ENCODE measurements around the gene YY1.

YY1 gene

DNA sequence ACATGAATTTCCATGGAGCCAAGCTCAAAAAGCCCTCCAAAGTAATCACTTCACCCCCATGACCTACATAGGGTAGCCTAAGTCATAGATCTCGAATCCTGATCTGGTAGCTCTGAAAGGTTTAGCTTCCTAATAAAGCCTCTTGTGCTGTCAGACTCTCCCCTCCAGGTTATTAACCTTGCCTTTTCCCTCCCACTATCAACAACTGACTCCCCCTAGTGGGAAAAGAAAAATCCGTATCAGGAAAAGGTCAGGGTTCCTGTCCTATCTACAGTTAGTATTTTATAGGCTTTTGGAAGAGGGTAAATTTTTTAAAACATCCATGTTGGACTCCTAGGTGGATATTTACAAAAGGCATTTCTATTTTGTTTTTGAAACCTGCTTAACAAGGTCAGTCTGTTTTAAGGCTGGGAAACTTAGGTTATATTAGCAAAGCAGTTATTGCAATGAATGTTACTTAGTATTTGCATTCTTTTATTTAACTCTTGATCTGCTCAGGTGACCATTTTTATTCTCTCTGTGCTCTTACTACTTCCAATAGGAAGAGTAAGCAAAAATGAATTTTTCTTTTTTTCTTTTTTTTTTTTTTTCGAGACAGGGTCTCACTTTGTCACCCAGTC is 8.0 kb downstream of the YY1 start (continued):
- TF ChIP-seq PPARA (CRISPR knock-in tag; IDR thresholded peaks at IDR 0.05; ENCODE audit: borderline replicate concordance) (no peak), ZFP3 (CRISPR knock-in tag; IDR thresholded peaks at IDR 0.05) (no peak), GLIS3 (CRISPR knock-in tag; IDR thresholded peaks at IDR 0.05) (no peak), RARB (CRISPR knock-in tag; IDR thresholded peaks at IDR 0.05) (no peak)
- TF ChIP-seq, protein P1, sequence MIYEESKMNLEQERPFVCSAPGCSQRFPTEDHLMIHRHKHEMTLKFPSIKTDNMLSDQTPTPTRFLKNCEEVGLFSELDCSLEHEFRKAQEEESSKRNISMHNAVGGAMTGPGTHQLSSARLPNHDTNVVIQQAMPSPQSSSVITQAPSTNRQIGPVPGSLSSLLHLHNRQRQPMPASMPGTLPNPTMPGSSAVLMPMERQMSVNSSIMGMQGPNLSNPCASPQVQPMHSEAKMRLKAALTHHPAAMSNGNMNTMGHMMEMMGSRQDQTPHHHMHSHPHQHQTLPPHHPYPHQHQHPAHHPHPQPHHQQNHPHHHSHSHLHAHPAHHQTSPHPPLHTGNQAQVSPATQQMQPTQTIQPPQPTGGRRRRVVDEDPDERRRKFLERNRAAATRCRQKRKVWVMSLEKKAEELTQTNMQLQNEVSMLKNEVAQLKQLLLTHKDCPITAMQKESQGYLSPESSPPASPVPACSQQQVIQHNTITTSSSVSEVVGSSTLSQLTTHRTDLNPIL (CRISPR knock-in tag; IDR thresholded peaks at IDR 0.05; ENCODE audit: low read depth): no peak

DNA sequence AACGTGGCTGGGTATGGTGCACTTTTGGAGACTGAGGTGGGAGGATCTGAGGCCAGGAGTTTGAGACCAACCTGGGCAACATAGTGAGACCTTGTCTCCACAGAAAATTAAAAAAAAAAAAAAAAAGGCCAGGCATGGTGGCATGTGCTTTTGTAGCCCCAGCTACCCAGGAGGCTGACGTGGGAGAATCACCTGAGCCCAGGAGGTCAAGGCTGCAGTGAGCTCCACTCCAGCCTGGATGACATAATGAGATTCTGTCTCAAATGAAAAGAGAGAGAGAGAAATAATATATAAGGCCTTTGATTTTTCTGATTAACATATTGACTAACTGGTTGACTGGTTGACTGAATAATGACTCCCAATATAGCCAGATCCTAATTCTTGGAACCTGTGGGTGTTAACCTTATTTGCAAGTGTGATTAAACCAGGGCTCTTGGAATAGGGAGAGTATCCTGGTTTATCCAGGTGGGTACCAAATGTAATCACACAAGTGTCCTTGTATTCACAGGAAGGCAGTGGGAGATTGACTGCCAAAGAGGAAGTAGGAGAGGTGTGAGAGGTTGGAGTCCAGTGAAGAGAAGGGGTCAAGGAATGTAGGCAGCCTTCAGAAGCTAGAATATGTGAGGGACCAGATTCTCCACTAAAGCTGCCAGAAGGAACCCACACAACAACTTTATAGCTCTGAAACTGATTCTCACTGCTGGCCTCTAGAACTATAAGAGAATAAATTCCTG is 12.0 kb downstream of the YY1 start:
- TF ChIP-seq CSDC2 (CRISPR knock-in tag; IDR thresholded peaks at IDR 0.05) (no peak), ZNF565 (CRISPR knock-in tag; conservative IDR thresholded peaks at IDR 0.05; ENCODE audit: low read depth) (no peak), ZC3H10 (CRISPR knock-in tag; IDR thresholded peaks at IDR 0.05) (no peak), TCF4 (CRISPR knock-in tag; IDR thresholded peaks at IDR 0.05; ENCODE audit: borderline replicate concordance) (no peak), ZFP30 (CRISPR knock-in tag; IDR thresholded peaks at IDR 0.05) (no peak), ARNTL (CRISPR knock-in tag; IDR thresholded peaks at IDR 0.05; ENCODE audit: borderline replicate concordance, low read depth) (no peak), ZNF70 (CRISPR knock-in tag; IDR thresholded peaks at IDR 0.05) (no peak), RARB (CRISPR knock-in tag; IDR thresholded peaks at IDR 0.05) (no peak), GLIS3 (CRISPR knock-in tag; IDR thresholded peaks at IDR 0.05) (no peak), TOX (CRISPR knock-in tag; IDR thresholded peaks at IDR 0.05; ENCODE audit: borderline replicate concordance) (no peak), BACH2 (CRISPR knock-in tag; IDR thresholded peaks at IDR 0.05; ENCODE audit: borderline replicate concordance) (no peak), ZFP3 (CRISPR knock-in tag; IDR thresholded peaks at IDR 0.05) (no peak), ESRRG (CRISPR knock-in tag; IDR thresholded peaks at IDR 0.05) (no peak), SNAI2 (CRISPR knock-in tag; IDR thresholded peaks at IDR 0.05) (no peak), PPARA (CRISPR knock-in tag; IDR thresholded peaks at IDR 0.05; ENCODE audit: borderline replicate concordance) (no peak)
- TF ChIP-seq, protein P2, sequence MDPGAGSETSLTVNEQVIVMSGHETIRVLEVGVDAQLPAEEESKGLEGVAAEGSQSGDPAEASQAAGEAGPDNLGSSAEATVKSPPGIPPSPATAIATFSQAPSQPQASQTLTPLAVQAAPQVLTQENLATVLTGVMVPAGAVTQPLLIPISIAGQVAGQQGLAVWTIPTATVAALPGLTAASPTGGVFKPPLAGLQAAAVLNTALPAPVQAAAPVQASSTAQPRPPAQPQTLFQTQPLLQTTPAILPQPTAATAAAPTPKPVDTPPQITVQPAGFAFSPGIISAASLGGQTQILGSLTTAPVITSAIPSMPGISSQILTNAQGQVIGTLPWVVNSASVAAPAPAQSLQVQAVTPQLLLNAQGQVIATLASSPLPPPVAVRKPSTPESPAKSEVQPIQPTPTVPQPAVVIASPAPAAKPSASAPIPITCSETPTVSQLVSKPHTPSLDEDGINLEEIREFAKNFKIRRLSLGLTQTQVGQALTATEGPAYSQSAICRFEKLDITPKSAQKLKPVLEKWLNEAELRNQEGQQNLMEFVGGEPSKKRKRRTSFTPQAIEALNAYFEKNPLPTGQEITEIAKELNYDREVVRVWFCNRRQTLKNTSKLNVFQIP (CRISPR knock-in tag; IDR thresholded peaks at IDR 0.05; ENCODE audit: borderline replicate concordance, low read depth): no peak
- TF ChIP-seq, protein P1 (CRISPR knock-in tag; IDR thresholded peaks at IDR 0.05; ENCODE audit: low read depth): no peak
- TF ChIP-seq, protein P3, sequence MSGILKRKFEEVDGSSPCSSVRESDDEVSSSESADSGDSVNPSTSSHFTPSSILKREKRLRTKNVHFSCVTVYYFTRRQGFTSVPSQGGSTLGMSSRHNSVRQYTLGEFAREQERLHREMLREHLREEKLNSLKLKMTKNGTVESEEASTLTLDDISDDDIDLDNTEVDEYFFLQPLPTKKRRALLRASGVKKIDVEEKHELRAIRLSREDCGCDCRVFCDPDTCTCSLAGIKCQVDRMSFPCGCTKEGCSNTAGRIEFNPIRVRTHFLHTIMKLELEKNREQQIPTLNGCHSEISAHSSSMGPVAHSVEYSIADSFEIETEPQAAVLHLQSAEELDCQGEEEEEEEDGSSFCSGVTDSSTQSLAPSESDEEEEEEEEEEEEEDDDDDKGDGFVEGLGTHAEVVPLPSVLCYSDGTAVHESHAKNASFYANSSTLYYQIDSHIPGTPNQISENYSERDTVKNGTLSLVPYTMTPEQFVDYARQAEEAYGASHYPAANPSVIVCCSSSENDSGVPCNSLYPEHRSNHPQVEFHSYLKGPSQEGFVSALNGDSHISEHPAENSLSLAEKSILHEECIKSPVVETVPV (CRISPR knock-in tag; IDR thresholded peaks at IDR 0.05): no peak
- TF ChIP-seq, protein P4, sequence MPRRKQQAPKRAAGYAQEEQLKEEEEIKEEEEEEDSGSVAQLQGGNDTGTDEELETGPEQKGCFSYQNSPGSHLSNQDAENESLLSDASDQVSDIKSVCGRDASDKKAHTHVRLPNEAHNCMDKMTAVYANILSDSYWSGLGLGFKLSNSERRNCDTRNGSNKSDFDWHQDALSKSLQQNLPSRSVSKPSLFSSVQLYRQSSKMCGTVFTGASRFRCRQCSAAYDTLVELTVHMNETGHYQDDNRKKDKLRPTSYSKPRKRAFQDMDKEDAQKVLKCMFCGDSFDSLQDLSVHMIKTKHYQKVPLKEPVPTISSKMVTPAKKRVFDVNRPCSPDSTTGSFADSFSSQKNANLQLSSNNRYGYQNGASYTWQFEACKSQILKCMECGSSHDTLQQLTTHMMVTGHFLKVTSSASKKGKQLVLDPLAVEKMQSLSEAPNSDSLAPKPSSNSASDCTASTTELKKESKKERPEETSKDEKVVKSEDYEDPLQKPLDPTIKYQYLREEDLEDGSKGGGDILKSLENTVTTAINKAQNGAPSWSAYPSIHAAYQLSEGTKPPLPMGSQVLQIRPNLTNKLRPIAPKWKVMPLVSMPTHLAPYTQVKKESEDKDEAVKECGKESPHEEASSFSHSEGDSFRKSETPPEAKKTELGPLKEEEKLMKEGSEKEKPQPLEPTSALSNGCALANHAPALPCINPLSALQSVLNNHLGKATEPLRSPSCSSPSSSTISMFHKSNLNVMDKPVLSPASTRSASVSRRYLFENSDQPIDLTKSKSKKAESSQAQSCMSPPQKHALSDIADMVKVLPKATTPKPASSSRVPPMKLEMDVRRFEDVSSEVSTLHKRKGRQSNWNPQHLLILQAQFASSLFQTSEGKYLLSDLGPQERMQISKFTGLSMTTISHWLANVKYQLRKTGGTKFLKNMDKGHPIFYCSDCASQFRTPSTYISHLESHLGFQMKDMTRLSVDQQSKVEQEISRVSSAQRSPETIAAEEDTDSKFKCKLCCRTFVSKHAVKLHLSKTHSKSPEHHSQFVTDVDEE (CRISPR knock-in tag; IDR thresholded peaks at IDR 0.05): no peak
- ATAC-seq: no peak

DNA sequence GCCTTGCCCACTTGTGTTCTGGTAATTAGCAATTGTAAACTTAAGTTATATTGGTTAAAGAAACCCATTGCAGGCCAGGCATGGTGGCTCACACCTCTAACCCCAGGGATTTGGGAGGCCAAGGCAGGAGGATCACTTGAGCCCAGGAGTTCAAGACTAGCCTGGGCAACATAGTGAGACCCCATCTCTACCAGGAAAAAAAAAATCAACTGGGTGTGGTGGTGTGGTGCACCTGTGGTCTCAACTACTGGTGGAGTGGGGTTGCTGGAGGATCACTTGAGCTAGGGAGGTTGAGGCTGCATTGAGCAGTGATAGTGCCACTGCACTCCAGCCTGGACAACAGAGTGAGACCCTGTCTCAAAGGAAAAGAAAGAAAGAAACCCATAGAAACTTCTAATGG is 13.7 kb downstream of the YY1 start:
- TF ChIP-seq, protein P1 (CRISPR knock-in tag; IDR thresholded peaks at IDR 0.05; ENCODE audit: low read depth): no peak
- TF ChIP-seq, protein P4 (CRISPR knock-in tag; IDR thresholded peaks at IDR 0.05): no peak
- TF ChIP-seq ZNF8 (CRISPR knock-in tag; IDR thresholded peaks at IDR 0.05): no peak
- no peak for TF ChIP-seq ZNF565 (CRISPR knock-in tag; conservative IDR thresholded peaks at IDR 0.05; ENCODE audit: low read depth)
- no peak for TF ChIP-seq PPARA (CRISPR knock-in tag; IDR thresholded peaks at IDR 0.05; ENCODE audit: borderline replicate concordance)
- ATAC-seq: no peak

Measured in SK-N-SH treated with all-trans-retinoic acid at 6 μM for 48 hours (cell line).